H1 (cell line): ENCODE results near the gene LARP6. TPM values are rescaled to one million over a fixed set of nuclear protein-coding genes. Genes with fewer than 3 reads are reported as not detected.

Experiments used
- BRCA1 ChIP-seq: IDR thresholded peaks from 2 replicates; pipeline ENCODE4 v1.6.1; 2012; ENCODE audit warnings: low read depth, low read length, improper control_type of control experiment
- CHD2 ChIP-seq: IDR thresholded peaks from 2 replicates; pipeline ENCODE4 v1.6.1; 2012; ENCODE audit warnings: low read length, improper control_type of control experiment
- CHD7 ChIP-seq: fragments of 300-600 bp; sonication (generic); IDR thresholded peaks from 2 replicates; pipeline ENCODE4 v1.7.1; 2012; ENCODE audit warnings: low read length, moderate library complexity, mild to moderate bottlenecking, inconsistent platforms; ENCODE audit not compliant: insufficient replicate concordance
- CREB1 ChIP-seq: IDR thresholded peaks from 2 replicates; pipeline ENCODE4 v1.6.1; 2012; ENCODE audit warnings: inconsistent platforms
- EP300 ChIP-seq, 2 experiments: IDR thresholded peaks; 1 replicate in 1 of 2; 2 replicates in 1 of 2; pipeline ENCODE4 v1.6.1; 2011 to 2012; ENCODE audit warnings: low read depth in 2 of 2, low read length in 2 of 2, mild to moderate bottlenecking in 2 of 2, borderline replicate concordance in 1 of 2, inconsistent platforms in 1 of 2, moderate library complexity in 1 of 2
- POU5F1 ChIP-seq: IDR thresholded peaks from 2 replicates; pipeline ENCODE4 v1.6.1; 2011; ENCODE audit warnings: low read depth, mild to moderate bottlenecking, low read length, moderate library complexity
- RBBP5 ChIP-seq: IDR thresholded peaks from 2 replicates; pipeline ENCODE4 v1.7.1; 2012; ENCODE audit warnings: low read depth, mild to moderate bottlenecking, inconsistent platforms, low read length, moderate library complexity, borderline replicate concordance
- RXRA ChIP-seq: IDR thresholded peaks from 2 replicates; pipeline ENCODE4 v1.6.1; 2011; ENCODE audit warnings: low read depth, mild to moderate bottlenecking, low read length, moderate library complexity; ENCODE audit not compliant: insufficient read depth
- TAF1 ChIP-seq: IDR thresholded peaks from 2 replicates; pipeline ENCODE4 v1.6.1; 2011; ENCODE audit warnings: mild to moderate bottlenecking, low read depth, low read length
- TBP ChIP-seq: IDR thresholded peaks from 2 replicates; pipeline ENCODE4 v1.6.1; 2011; ENCODE audit warnings: low read depth, low read length, improper control_type of control experiment
- YY1 ChIP-seq: IDR thresholded peaks from 2 replicates; pipeline ENCODE4 v1.6.1; 2011; ENCODE audit warnings: low read depth, mild to moderate bottlenecking, low read length
- polyA plus RNA-seq, 7 experiments: library from polyadenylated mRNA; depleted of rRNA in 3 of 7; stranded (reverse) in 5 of 7; unstranded in 2 of 7; fragments of >200 nt in 5 of 7; fragments of 200-250 nt in 2 of 7; gene quantifications; 1 replicate in 5 of 7; 2 replicates in 1 of 7; 4 replicates in 1 of 7; pipeline versions ENCODE4 v1.2.1 to v1.2.3, GENCODE V29; 2011 to 2013; ENCODE audit warnings: missing spikeins in 2 of 7, mixed read lengths in 2 of 7
- total RNA-seq: library from RNA; stranded (reverse); fragmentation: NEBNext Ultra II Directional; extraction: Animal tissue kit (Norgen Biotek cat#: 25700); gene quantifications from 2 replicates; pipeline ENCODE4 v1.2.1, GENCODE V29; 2021

The LARP6 gene
- total and polyA plus RNA-seq, 2 of the 8 experiments (the other 6 are each of a cell fraction or from before 2014, with no cell fraction given), result 21.0 to 24.7 TPM

DNA sequence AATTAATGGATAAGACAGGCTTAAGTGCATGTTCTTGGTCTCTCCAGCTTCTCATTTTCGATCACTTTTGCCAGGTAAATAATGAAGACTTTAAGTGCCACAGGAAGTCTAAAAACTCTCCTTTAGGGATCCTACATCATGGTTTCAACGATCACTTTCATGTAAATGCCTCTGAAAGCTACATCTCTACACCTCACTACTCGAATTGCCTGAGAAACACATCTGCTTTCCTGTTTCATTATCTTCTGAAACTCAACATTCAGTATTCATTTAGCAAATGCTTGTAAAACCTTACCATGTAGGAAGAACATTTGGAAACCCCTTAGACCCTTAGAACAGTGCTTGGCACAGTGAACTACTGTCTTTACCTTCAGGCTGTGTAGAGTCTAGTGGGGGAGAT, 22.1 kb upstream of the LARP6 start (continued):
- TF ChIP-seq CHD7 (no peak), TAF1 (no peak), POU5F1 (no peak), YY1 (no peak), RBBP5 (no peak), CREB1 (no peak), BRCA1 (no peak), CHD2 (no peak), EP300 (IDR thresholded peaks at IDR 0.05; ENCODE audit: borderline replicate concordance in 1 of 2, low read depth in 2 of 2, low read length in 2 of 2) (no peak), RXRA (no peak), TBP (no peak)
